Ascending aorta (tissue), 2 donors: ENCODE measurements around the gene NDFIP1. TPM values are rescaled to one million over a fixed set of nuclear protein-coding genes. Genes with fewer than 3 reads are reported as not detected.
"Not testable (repeated sequence)": the region's sequence is repeated elsewhere in the genome, so short reads cannot be mapped to it uniquely, and the experiment has no call there.

Experiments used
- DNase-seq, 2 donors: peaks; one replicate each; pipeline ENCODE4 v3.0.0-alpha.2; 2019; ENCODE audit warnings: low spot score in 2 of 2
- H3K27ac ChIP-seq, 2 donors: fragments of 200-600 bp; sonication (generic); one replicate each; pipeline ENCODE4 v1.5.1; 2016 to 2017; ENCODE audit warnings: mild to moderate bottlenecking in 1 of 2
- H3K27me3 ChIP-seq: fragments of 200-600 bp; sonication (generic); one replicate; pipeline ENCODE4 v1.5.1; 2017
- H3K36me3 ChIP-seq, 2 donors: fragments of 200-600 bp; sonication (generic); one replicate each; pipeline ENCODE4 v1.5.1; 2016
- H3K4me1 ChIP-seq, 2 donors: fragments of 200-600 bp; sonication (generic); one replicate each; pipeline ENCODE4 v1.5.1; 2016 to 2017; ENCODE audit warnings: mild to moderate bottlenecking in 1 of 2
- H3K4me3 ChIP-seq, 2 donors: fragments of 200-600 bp; sonication (generic); one replicate each; pipeline ENCODE4 v1.5.1; 2016 to 2017; ENCODE audit warnings: mild to moderate bottlenecking in 1 of 2
- H3K9me3 ChIP-seq, 2 donors: fragments of 200-600 bp; sonication (generic); one replicate each; pipeline ENCODE4 v1.5.1; 2016
- CTCF ChIP-seq, 3 experiments: fragments of 200-600 bp in 2 of 3; fragments of 450-650 bp in 1 of 3; sonication (generic) in 2 of 3; IDR thresholded peaks; one replicate each; pipeline ENCODE4 v1.5.1; 2016 to 2019; ENCODE audit warnings: antibody characterized with exemption in 3 of 3, mild to moderate bottlenecking in 1 of 3, moderate library complexity in 1 of 3
- intact Hi-C: fragments of 100-400 bp; cut with DNase I; formaldehyde crosslinking; loops from one replicate; pipeline ENCODE4 v1.15.1; 2023
- total RNA-seq: library from RNA; depleted of rRNA; stranded (reverse); fragments of >200 nt; gene quantifications from one replicate; pipeline ENCODE4 v1.1.0, GENCODE V29; 2016

Gene NDFIP1
- total RNA-seq, 1 donor from 2014 or later, result 310 TPM

- intact Hi-C loops, result no loop called here
- Histone ChIP-seq H3K4me1 (no peaks in the 10 kb centered on the region), H3K4me3 (no peak overlapping the region), H3K27ac (no peak overlapping the region), H3K27me3 (no peaks in the 10 kb centered on the region), H3K9me3 (no peaks in the 10 kb centered on the region), H3K36me3 (no peaks in the 10 kb centered on the region)
- TF ChIP-seq CTCF (IDR thresholded peaks at IDR 0.05), result no peak
- DNase-seq, result no peak
Measured at GRCh38 chr5:142086679-142087078, 21.9 kb upstream of the NDFIP1 start.

GRCh38 chr5:142087920-142088679 lies 20.5 kb upstream of the NDFIP1 start:
- no peak for DNase-seq
- intact Hi-C loops, result no loop called here
- Histone ChIP-seq H3K4me3 (no peak overlapping the region), H3K4me1 (no peaks in the 10 kb centered on the region), H3K27me3 (no peaks in the 10 kb centered on the region), H3K36me3 (no peaks in the 10 kb centered on the region), H3K9me3 (no peaks in the 10 kb centered on the region), H3K27ac (no peak overlapping the region)
- TF ChIP-seq CTCF (IDR thresholded peaks at IDR 0.05), result no peak

- H3K9me3 ChIP-seq, H3K27ac ChIP-seq, H3K4me1 ChIP-seq, H3K4me3 ChIP-seq, H3K36me3 ChIP-seq, intact Hi-C loops, H3K27me3 ChIP-seq, DNase-seq: not testable (repeated sequence)
Measured at GRCh38 chr5:142088855-142089479, 19.6 kb upstream of the NDFIP1 start.

GRCh38 chr5:142091012-142091411 lies 17.6 kb upstream of the NDFIP1 start:
- intact Hi-C loops, result no loop called here
- TF ChIP-seq CTCF (IDR thresholded peaks at IDR 0.05), result no peak
- no peaks in the 10 kb centered on the region for H3K36me3 ChIP-seq
- DNase-seq, result no peak
- H3K9me3 ChIP-seq, result no peaks in the 10 kb centered on the region
- H3K27me3 ChIP-seq, result no peaks in the 10 kb centered on the region
- peaks cover 0 to 7% of the 10 kb centered on the region in 2 donors for H3K4me1 ChIP-seq
- H3K4me3 ChIP-seq, result no peak overlapping the region
- H3K27ac ChIP-seq, result no peak overlapping the region

- Histone ChIP-seq H3K4me1 (peaks cover 0 to 7% of the 10 kb centered on the region in 2 donors), H3K4me3 (no peak overlapping the region), H3K27ac (no peak overlapping the region), H3K27me3 (no peaks in the 10 kb centered on the region), H3K36me3 (no peaks in the 10 kb centered on the region), H3K9me3 (no peaks in the 10 kb centered on the region)
- intact Hi-C loops, result no loop called here
- DNase-seq, result no peak
- no peak for TF ChIP-seq CTCF (IDR thresholded peaks at IDR 0.05)
Measured at GRCh38 chr5:142091922-142092321, 16.7 kb upstream of the NDFIP1 start.

- Histone ChIP-seq H3K9me3 (no peaks in the 10 kb centered on the region), H3K4me1 (peaks cover 0 to 7% of the 10 kb centered on the region in 2 donors), H3K27me3 (no peaks in the 10 kb centered on the region), H3K4me3 (no peak overlapping the region), H3K27ac (peak overlapping the region; percentile 35), H3K36me3 (no peaks in the 10 kb centered on the region)
- no peak for TF ChIP-seq CTCF (IDR thresholded peaks at IDR 0.05)
- DNase-seq, result no peak
- intact Hi-C loops, result loop anchor here (2.0 kb wide), 1 partner anchor 30 kb away; no protein-coding TSS in a partner anchor
Measured at GRCh38 chr5:142095035-142095434, 13.5 kb upstream of the NDFIP1 start.
